K562 (cell line): ENCODE results near the gene PI4KA. TPM values are rescaled to one million over a fixed set of nuclear protein-coding genes. Genes with fewer than 3 reads are reported as not detected.

Experiments
- ATAC-seq: fragments of 200-7000 bp; cut with Tn5 transposase; 3 replicates; pipeline ENCODE4 v1.9.1; 2020; ENCODE audit warnings: moderate library complexity
- BruUV-seq: library from RNA; stranded (reverse); fragments of 400-500 nt; replicated peaks from 2 replicates; lab custom pipeline; 2021; lab: Mats Ljungman, UMichigan
- CTCF ChIA-PET: fragments of 300-600 bp; formaldehyde crosslinking; extraction: SDS; loops from one replicate; lab custom pipeline; 2021; ENCODE audit warnings: low intra/inter-chr PET ratio; lab: Yijun Ruan, JAX
- POLR2A ChIA-PET: fragments of 300-600, 350-650 bp; sonication (Branson Sonifier 250); formaldehyde crosslinking; extraction: SDS; loops from one replicate; lab custom pipeline; 2021; ENCODE audit warnings: antibody characterized with exemption, inconsistent platforms; lab: Yijun Ruan, JAX
- DNase-seq, 4 experiments: peaks; one replicate each; pipeline versions ENCODE4 v3.0.0 to v3.0.0-alpha.2; 2011 to 2018; ENCODE audit warnings: low spot score in 3 of 4, mixed read lengths in 3 of 4; ENCODE audit errors: extremely low read depth in 1 of 4
- FAIRE-seq: peaks from 2 replicates; lab custom pipeline; 2011; peaks lifted over from hg19 to GRCh38; lab: Jason Lieb, UNC
- H2AFZ ChIP-seq: 2 replicates; pipeline ENCODE4 v1.6.0; 2011; ENCODE audit warnings: low read depth, low read length, control low read depth, inconsistent platforms
- H3K27ac ChIP-seq: fragments of 200-600 bp; 3 replicates; pipeline ENCODE4 v1.8.0; 2011; ENCODE audit warnings: low read depth, mild to moderate bottlenecking, control low read depth, inconsistent platforms, low read length, moderate library complexity, mixed read lengths; ENCODE audit errors: extremely low read depth
- H3K27me3 ChIP-seq, 2 experiments: fragments of 300-600 bp in 1 of 2; 2 replicates in 1 of 2; 3 replicates in 1 of 2; pipeline versions ENCODE4 v1.6.0 to v1.8.0; 2011; ENCODE audit warnings: inconsistent platforms in 2 of 2, low read length in 2 of 2, mild to moderate bottlenecking in 1 of 2, mixed read lengths in 1 of 2, moderate library complexity in 1 of 2; ENCODE audit not compliant: control insufficient read depth in 2 of 2, insufficient read depth in 2 of 2
- H3K36me3 ChIP-seq: fragments of 300-600 bp; 3 replicates; pipeline ENCODE4 v1.8.0; 2011; ENCODE audit warnings: mild to moderate bottlenecking, low read length, inconsistent platforms; ENCODE audit not compliant: control insufficient read depth, insufficient read depth
- H3K4me1 ChIP-seq, 2 experiments: fragments of 200-600 bp in 1 of 2; replicated peaks in 1 of 2; 2 replicates in 1 of 2; 3 replicates in 1 of 2; pipeline versions ENCODE4 v1.5.1 to v1.8.0; 2011; ENCODE audit warnings: inconsistent platforms in 2 of 2, low read length in 2 of 2, mild to moderate bottlenecking in 1 of 2, mixed read lengths in 1 of 2, moderate library complexity in 1 of 2; ENCODE audit not compliant: control insufficient read depth in 2 of 2, insufficient read depth in 2 of 2
- H3K4me2 ChIP-seq: 2 replicates; pipeline ENCODE4 v1.6.1; 2011; ENCODE audit warnings: low read length, control low read depth, inconsistent platforms, mixed read lengths; ENCODE audit not compliant: insufficient read depth
- H3K4me3 ChIP-seq: fragments of 200-600 bp; sonication (generic), shearing (Covaris generic); 2 replicates; pipeline ENCODE4 v1.5.1; 2016; ENCODE audit warnings: control low read depth, inconsistent platforms
- H3K79me2 ChIP-seq: fragments of 200-600 bp; 3 replicates; pipeline ENCODE4 v1.8.0; 2011; ENCODE audit warnings: low read length, inconsistent platforms; ENCODE audit not compliant: control insufficient read depth, insufficient read depth
- H3K9ac ChIP-seq, 2 experiments: 2 replicates each; pipeline versions ENCODE4 v1.6.0 to v1.6.1; 2011; ENCODE audit warnings: low read depth in 2 of 2, low read length in 2 of 2, control low read depth in 1 of 2, inconsistent platforms in 1 of 2, mild to moderate bottlenecking in 1 of 2, mixed read lengths in 1 of 2; ENCODE audit not compliant: insufficient read depth in 1 of 2
- H3K9me1 ChIP-seq: one replicate; pipeline ENCODE4 v1.6.0; 2011; ENCODE audit warnings: inconsistent platforms, mild to moderate bottlenecking, low read length, moderate library complexity; ENCODE audit not compliant: control insufficient read depth, insufficient read depth
- H3K9me3 ChIP-seq: replicated peaks from 2 replicates; pipeline ENCODE4 v1.5.1; 2011; ENCODE audit warnings: low read depth, low read length, inconsistent platforms; ENCODE audit not compliant: control insufficient read depth, insufficient read depth
- H4K20me1 ChIP-seq: replicated peaks from 2 replicates; pipeline ENCODE4 v1.6.1; 2011; ENCODE audit warnings: low read length, inconsistent platforms, mixed read lengths; ENCODE audit not compliant: control insufficient read depth, insufficient read depth
- ATF7 ChIP-seq: fragments of 450-650 bp; IDR thresholded peaks from 2 replicates; pipeline ENCODE4 v1.7.1; 2014; ENCODE audit warnings: mild to moderate bottlenecking, moderate library complexity
- CCAR2 ChIP-seq: fragments of 200-400 bp; formaldehyde crosslinking; IDR thresholded peaks from 2 replicates; pipeline ENCODE4 v1.6.1; 2017; ENCODE audit warnings: mild to moderate bottlenecking, low read depth, low read length
- ELF2 ChIP-seq: fragments of 250-450 bp; sonication (Bioruptor Pico); IDR thresholded peaks from 2 replicates; pipeline ENCODE4 v1.5.0; 2021; ENCODE audit warnings: mild to moderate bottlenecking
- HDAC8 ChIP-seq: fragments of 450-650 bp; IDR thresholded peaks from 2 replicates; pipeline ENCODE4 v1.6.1; 2016; ENCODE audit warnings: mild to moderate bottlenecking, missing genetic modification characterization, moderate library complexity, missing compliant biosample characterization
- HNRNPL ChIP-seq: fragments of 200-400 bp; formaldehyde crosslinking; IDR thresholded peaks from 2 replicates; pipeline ENCODE4 v1.6.1; 2017; ENCODE audit warnings: low read depth, mild to moderate bottlenecking, low read length
- JUND ChIP-seq, 2 experiments: IDR thresholded peaks; 2 replicates in 1 of 2; 3 replicates in 1 of 2; pipeline ENCODE4 v1.6.1; 2011; ENCODE audit warnings: borderline replicate concordance in 2 of 2, low read depth in 2 of 2, low read length in 2 of 2, improper control_type of control experiment in 1 of 2, missing biosample characterization in 1 of 2, missing genetic modification characterization in 1 of 2, missing genetic modification reagents in 1 of 2
- KHSRP ChIP-seq: fragments of 450-650 bp; IDR thresholded peaks from 2 replicates; pipeline ENCODE4 v1.6.1; 2017
- MTF1 ChIP-seq: fragments of 250-450 bp; sonication (Bioruptor Pico); IDR thresholded peaks from 2 replicates; pipeline ENCODE4 v1.9.0; 2021; ENCODE audit warnings: moderate library complexity, mild to moderate bottlenecking, inconsistent platforms, borderline replicate concordance
- PHB ChIP-seq: fragments of 250-450 bp; sonication (Bioruptor Pico); IDR thresholded peaks from 2 replicates; pipeline ENCODE4 v1.5.0; 2021
- TAF7 ChIP-seq: fragments of 450-650 bp; IDR thresholded peaks from 2 replicates; pipeline ENCODE4 v1.6.1; 2016; ENCODE audit warnings: missing genetic modification characterization, missing compliant biosample characterization
- TGIF2 ChIP-seq: sonication (generic); formaldehyde crosslinking; IDR thresholded peaks from 2 replicates; pipeline ENCODE4 v1.8.1; 2022; ENCODE audit warnings: mild to moderate bottlenecking, missing genetic modification reagents, moderate library complexity
- VEZF1 ChIP-seq: fragments of 200-800 bp; sonication (Bioruptor generic); IDR thresholded peaks from 2 replicates; pipeline ENCODE4 v1.6.1; 2017; ENCODE audit warnings: missing genetic modification characterization, missing compliant biosample characterization
- ZKSCAN3 ChIP-seq: fragments of 250-450 bp; sonication (Bioruptor Pico); IDR thresholded peaks from 2 replicates; pipeline ENCODE4 v1.4.0; 2020
- ZNF311 ChIP-seq: fragments of 250-450 bp; sonication (Bioruptor Pico); IDR thresholded peaks from 2 replicates; pipeline ENCODE4 v1.4.0; 2020; ENCODE audit warnings: mild to moderate bottlenecking, moderate library complexity
- ZNF79 ChIP-seq: fragments of 250-450 bp; sonication (Bioruptor Pico); IDR thresholded peaks from 2 replicates; pipeline ENCODE4 v1.4.0; 2020; ENCODE audit warnings: low read depth, mild to moderate bottlenecking, moderate library complexity
- WGBS: fragments of 100-300 bp; shearing (Covaris generic); methylation state at CpG from one replicate; pipeline ENCODE4 v1.1.6; 2016; ENCODE audit warnings: low coverage, mixed read lengths; ENCODE audit not compliant: insufficient coverage; ENCODE audit errors: missing lambda C conversion rate; 5-methylcytosine and 5-hydroxymethylcytosine counted together
- in situ Hi-C: fragments of 300-500 bp; cut with MboI; formaldehyde crosslinking; loops from 4 replicates; pipeline ENCODE4 v1.15.0; 2018; ENCODE audit warnings: inconsistent platforms, mixed read lengths
- intact Hi-C: fragments of 100-400 bp; cut with micrococcal nuclease; formaldehyde crosslinking; loops from 2 replicates; pipeline ENCODE4 v1.14.2; 2022
- polyA plus RNA-seq, 8 experiments: library from polyadenylated mRNA; depleted of rRNA in 4 of 8; stranded (reverse) in 5 of 8; unstranded in 3 of 8; fragments of >200 nt; fragmentation: Nextera tagmentation in 2 of 8; fragmentation: Illumina TruSeq in 1 of 8; extraction: Ambion mirVana in 2 of 8; extraction: Trizol in 1 of 8; gene quantifications; 2 replicates each; pipeline versions ENCODE4 v1.2.1 to v1.2.3, GENCODE V29; 2011 to 2014; ENCODE audit warnings: inconsistent platforms in 1 of 8, missing spikeins in 1 of 8
- total RNA-seq, 7 experiments: library from RNA; depleted of rRNA in 6 of 7; stranded (reverse); fragments of >200 nt in 6 of 7; fragmentation: Illumina TruSeq in 2 of 7; extraction: Trizol in 2 of 7; gene quantifications; 2 replicates each; pipeline versions ENCODE4 v1.2.1 to v1.2.3, GENCODE V29; 2011 to 2021; ENCODE audit warnings: low replicate concordance in 1 of 7
- TF ChIP-seq, protein P1 (sequence below), 2 experiments: fragments of 450-650 bp in 1 of 2; sonication (generic) in 1 of 2; formaldehyde crosslinking in 1 of 2; IDR thresholded peaks in 1 of 2; conservative IDR thresholded peaks in 1 of 2; 2 replicates each; pipeline versions ENCODE4 v1.6.1 to v1.8.1; 2016 to 2023; ENCODE audit warnings: mild to moderate bottlenecking in 2 of 2, moderate library complexity in 2 of 2, inconsistent platforms in 1 of 2, missing genetic modification reagents in 1 of 2
- TF ChIP-seq, protein P2 (sequence below): fragments of 250-450 bp; sonication (Bioruptor Pico); IDR thresholded peaks from 2 replicates; pipeline ENCODE4 v1.5.1; 2021; ENCODE audit warnings: mild to moderate bottlenecking

PI4KA gene
- total and polyA plus RNA-seq, 9 of the 15 experiments (the other 6 are each of a cell fraction or from before 2014, with no cell fraction given), result 7.3 to 187 (median 84.7) TPM

DNA sequence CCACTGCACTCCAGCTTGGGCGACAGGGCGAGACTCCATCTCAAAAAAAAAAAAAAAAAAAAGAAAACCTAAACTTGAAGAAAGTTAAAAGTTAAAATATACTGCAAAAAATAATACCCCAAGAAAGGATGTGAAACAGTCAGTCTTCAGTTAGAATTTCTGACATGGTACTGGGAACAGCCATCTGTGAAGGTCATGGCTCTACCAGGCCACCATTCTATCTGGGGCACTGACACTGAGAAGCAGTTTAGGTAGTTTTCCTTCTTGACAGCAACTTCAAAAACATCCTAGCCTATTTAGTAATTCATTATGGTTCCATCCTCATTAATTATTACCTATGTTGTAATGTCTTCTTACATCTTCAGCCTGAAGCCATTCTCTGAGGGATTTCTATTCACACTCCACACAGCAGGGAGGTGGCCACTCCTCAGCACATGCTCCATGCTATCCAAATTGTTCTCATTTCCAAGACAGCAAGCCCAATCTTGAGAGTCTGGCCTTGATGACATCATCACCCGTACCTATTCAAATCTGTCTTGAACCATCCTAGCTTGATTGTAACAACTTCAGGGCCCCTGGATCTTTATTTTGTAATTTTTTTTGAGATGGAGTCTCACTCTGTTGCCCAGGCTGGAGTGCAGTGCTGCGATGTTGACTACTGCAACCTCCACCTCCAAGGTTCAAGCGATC is 46.5 kb downstream of the PI4KA start:
- in situ Hi-C loops (no loop called here), intact Hi-C loops (no loop called here)
- DNase-seq (no peak), ATAC-seq (0 out of 3 replicates have a peak, but pooled peaks have one; percentile 8), FAIRE-seq (no peak)
- Histone ChIP-seq H3K9me1 (no peaks in the 10 kb centered on the region), H3K27ac (no peak overlapping the region), H4K20me1 (peaks cover 5% of the 10 kb centered on the region; the same call in 1 of the 2 replicates), H3K9ac (no peak overlapping the region), H3K9me3 (no peaks in the 10 kb centered on the region), H3K79me2 (no peaks in the 10 kb centered on the region), H3K36me3 (peaks cover 73% of the 10 kb centered on the region), H3K4me2 (no peak overlapping the region), H3K4me1 (peaks cover 0 to 5% of the 10 kb centered on the region in 2 experiments; a peak in 3 of 5 replicates), H2AFZ (no peak overlapping the region), H3K27me3 (no peaks in the 10 kb centered on the region), H3K4me3 (no peak overlapping the region)
- POLR2A ChIA-PET, result interaction anchor here (0.6 to 15.3 kb wide), 12 partner anchors 9 to 162 kb away, joined by 3 to 172 read pairs (median 3); no protein-coding TSS in a partner anchor
- 93% methylated on average over 5 of the region's 5 CpGs for WGBS
- CTCF ChIA-PET, result interaction anchor here (0.6 kb wide), 1 partner anchor 190 kb away, joined by 5 read pairs; no protein-coding TSS in a partner anchor
- BruUV-seq, result no TSS peak
- TF ChIP-seq, protein P1, sequence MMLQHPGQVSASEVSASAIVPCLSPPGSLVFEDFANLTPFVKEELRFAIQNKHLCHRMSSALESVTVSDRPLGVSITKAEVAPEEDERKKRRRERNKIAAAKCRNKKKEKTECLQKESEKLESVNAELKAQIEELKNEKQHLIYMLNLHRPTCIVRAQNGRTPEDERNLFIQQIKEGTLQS (IDR thresholded peaks at IDR 0.05), result peak; percentile 95
- TF ChIP-seq, protein P1 (CRISPR knock-in tag; conservative IDR thresholded peaks at IDR 0.05), result no peak
- TF ChIP-seq, protein P2, sequence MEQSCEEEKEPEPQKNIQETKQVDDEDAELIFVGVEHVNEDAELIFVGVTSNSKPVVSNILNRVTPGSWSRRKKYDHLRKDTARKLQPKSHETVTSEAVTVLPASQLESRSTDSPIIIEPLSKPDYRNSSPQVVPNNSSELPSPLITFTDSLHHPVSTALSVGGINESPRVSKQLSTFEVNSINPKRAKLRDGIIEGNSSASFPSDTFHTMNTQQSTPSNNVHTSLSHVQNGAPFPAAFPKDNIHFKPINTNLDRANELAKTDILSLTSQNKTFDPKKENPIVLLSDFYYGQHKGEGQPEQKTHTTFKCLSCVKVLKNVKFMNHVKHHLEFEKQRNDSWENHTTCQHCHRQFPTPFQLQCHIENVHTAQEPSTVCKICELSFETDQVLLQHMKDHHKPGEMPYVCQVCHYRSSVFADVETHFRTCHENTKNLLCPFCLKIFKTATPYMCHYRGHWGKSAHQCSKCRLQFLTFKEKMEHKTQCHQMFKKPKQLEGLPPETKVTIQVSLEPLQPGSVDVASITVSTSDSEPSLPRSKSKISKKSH (CRISPR knock-in tag), result 0 out of 2 replicates have a peak, but pooled peaks have one; percentile 31
- TF ChIP-seq HDAC8 (tag) (0 out of 2 replicates have a peak, but pooled peaks have one; percentile 32), KHSRP (no peak), CCAR2 (no peak), HNRNPL (no peak), TAF7 (tag) (0 out of 2 replicates have a peak, but pooled peaks have one; percentile 9), TGIF2 (no peak), VEZF1 (CRISPR knock-in tag) (no peak), ZNF79 (no peak), JUND (IDR thresholded peaks at IDR 0.05; ENCODE audit: borderline replicate concordance, low read depth, low read length) (0 out of 2 replicates have a peak, but pooled peaks have one; percentile 8), JUND (tag; IDR thresholded peaks at IDR 0.05; ENCODE audit: borderline replicate concordance, low read depth, low read length) (peak; percentile 54; the same call in 1 of the 3 replicates), ZNF311 (no peak), ELF2 (peak; percentile 40; the same call in 1 of the 2 replicates), PHB (peak; percentile 88; the same call in 1 of the 2 replicates), ZKSCAN3 (CRISPR knock-in tag) (no peak), MTF1 (CRISPR knock-in tag) (no peak), ATF7 (peak; percentile 79)
